Hair follicular keratinocyte (primary cell): ENCODE measurements around the gene TCF7L2. TPM values are rescaled to one million over a fixed set of nuclear protein-coding genes. Genes with fewer than 3 reads are reported as not detected.

ENCODE experiments used
- total RNA-seq: library from RNA; depleted of rRNA; stranded (reverse); fragments of >200 nt; gene quantifications from 2 replicates; pipeline ENCODE4 v1.2.3, GENCODE V29; 2015

The TCF7L2 gene
- 1.6 and 7.7 TPM in 2 replicates for total RNA-seq

DNA sequence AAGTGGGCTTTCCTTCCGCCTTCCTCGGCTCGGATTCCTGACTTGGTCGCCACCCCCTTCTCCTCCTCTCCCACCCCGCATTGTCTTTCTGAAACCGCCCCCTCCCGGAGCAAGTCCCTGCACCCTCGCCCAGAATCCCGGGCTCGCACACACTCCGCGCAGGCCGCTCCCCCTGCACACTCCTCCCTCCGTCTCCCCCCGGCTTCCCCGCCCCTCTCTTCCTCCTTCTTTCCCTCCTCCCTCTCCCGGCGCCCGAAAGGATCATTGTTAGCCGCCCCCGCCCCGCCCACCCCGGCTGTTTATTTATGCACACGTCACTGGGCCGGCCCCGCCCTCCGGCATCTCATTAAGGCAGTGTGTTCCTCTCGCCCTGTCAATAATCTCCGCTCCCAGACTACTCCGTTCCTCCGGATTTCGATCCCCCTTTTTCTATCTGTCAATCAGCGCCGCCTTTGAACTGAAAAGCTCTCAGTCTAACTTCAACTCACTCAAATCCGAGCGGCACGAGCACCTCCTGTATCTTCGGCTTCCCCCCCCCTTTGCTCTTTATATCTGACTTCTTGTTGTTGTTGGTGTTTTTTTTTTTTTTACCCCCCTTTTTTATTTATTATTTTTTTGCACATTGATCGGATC lies at the start of gene TCF7L2:
TCF7L2 (plus strand) TSS at position 373 of the 633 bp plus-strand sequence. CDS start 510 bp downstream, outside the sequence.

